HepG2 (cell line): ENCODE measurements around the gene CHCHD1.

Experiments
- CEBPB ChIP-seq: IDR thresholded peaks from 2 replicates; pipeline ENCODE4 v1.6.1; 2011; ENCODE audit warnings: low read depth, low read length, improper control_type of control experiment, borderline replicate concordance
- CTCF ChIP-seq: sonication (generic); formaldehyde crosslinking; IDR thresholded peaks from 2 replicates; pipeline ENCODE4 v1.5.0; 2020; ENCODE audit warnings: mild to moderate bottlenecking, missing genetic modification reagents, moderate library complexity
- HDAC6 ChIP-seq: fragments of 200-600 bp; sonication (generic); IDR thresholded peaks from 2 replicates; pipeline ENCODE4 v1.7.0; 2017; ENCODE audit warnings: mild to moderate bottlenecking, antibody characterized with exemption, low read length, low read depth
- NR1H2 ChIP-seq: sonication (generic); formaldehyde crosslinking; IDR thresholded peaks from 2 replicates; pipeline ENCODE4 v1.8.1; 2022; ENCODE audit warnings: low read depth, missing genetic modification reagents, borderline replicate concordance
- NR3C1 ChIP-seq: sonication (generic); formaldehyde crosslinking; IDR thresholded peaks from 2 replicates; pipeline ENCODE4 v1.4.0; 2020; ENCODE audit warnings: missing genetic modification reagents
- PREB ChIP-seq: sonication (generic); formaldehyde crosslinking; IDR thresholded peaks from 2 replicates; pipeline ENCODE4 v1.4.0; 2020; ENCODE audit warnings: missing genetic modification reagents
- RELA ChIP-seq: sonication (generic); formaldehyde crosslinking; IDR thresholded peaks from 2 replicates; pipeline ENCODE4 v1.4.0; 2020; ENCODE audit warnings: missing genetic modification reagents
- ZC3H4 ChIP-seq: sonication (generic); formaldehyde crosslinking; IDR thresholded peaks from 2 replicates; pipeline ENCODE4 v1.4.0; 2020; ENCODE audit warnings: missing genetic modification reagents, borderline replicate concordance
- ZFP41 ChIP-seq: sonication (generic); formaldehyde crosslinking; IDR thresholded peaks from 2 replicates; pipeline ENCODE4 v1.4.0; 2020; ENCODE audit warnings: mild to moderate bottlenecking, missing genetic modification reagents, borderline replicate concordance
- ZNF24 ChIP-seq: fragments of 450-650 bp; IDR thresholded peaks from 2 replicates; pipeline ENCODE4 v1.6.1; 2017; ENCODE audit warnings: antibody characterized with exemption, mild to moderate bottlenecking
- ZNF263 ChIP-seq: sonication (generic); formaldehyde crosslinking; IDR thresholded peaks from 2 replicates; pipeline ENCODE4 v1.4.0; 2020; ENCODE audit warnings: missing genetic modification reagents
- ZNF44 ChIP-seq: sonication (generic); formaldehyde crosslinking; IDR thresholded peaks from 2 replicates; pipeline ENCODE4 v1.5.1; 2020; ENCODE audit warnings: mild to moderate bottlenecking, missing genetic modification reagents
- ZNF567 ChIP-seq: sonication (generic); formaldehyde crosslinking; IDR thresholded peaks from 2 replicates; pipeline ENCODE4 v1.8.1; 2023; ENCODE audit warnings: mild to moderate bottlenecking, missing genetic modification reagents, borderline replicate concordance
- ZNF800 ChIP-seq: sonication (generic); formaldehyde crosslinking; IDR thresholded peaks from 2 replicates; pipeline ENCODE4 v1.4.0; 2020; ENCODE audit warnings: missing genetic modification reagents

- TF ChIP-seq ZFP41 (CRISPR knock-in tag) = no peak
- no peak for TF ChIP-seq CTCF
- TF ChIP-seq PREB (CRISPR knock-in tag) = no peak
- TF ChIP-seq ZNF44 (CRISPR knock-in tag) = no peak
- TF ChIP-seq ZNF24 = no peak
- TF ChIP-seq NR3C1 = no peak
- no peak for TF ChIP-seq ZNF263
- no peak for TF ChIP-seq ZC3H4 (CRISPR knock-in tag)
- TF ChIP-seq CEBPB = no peak
- no peak for TF ChIP-seq ZNF800 (CRISPR knock-in tag)
- no peak for TF ChIP-seq HDAC6
- no peak for TF ChIP-seq RELA (CRISPR knock-in tag)
- no peak for TF ChIP-seq ZNF567 (CRISPR knock-in tag)
- no peak for TF ChIP-seq NR1H2
These were observed 22.9 kb upstream of the CHCHD1 start for GRCh38 chr10:73758704-73759511.
